DOHH2 (cell line): ENCODE results near the gene CLEC1A.

Source experiments
- H3F3A ChIP-seq: fragments of 200-600 bp; sonication (generic), shearing (Covaris generic); 2 replicates; pipeline ENCODE4 v1.6.0; 2016; ENCODE audit warnings: antibody characterized with exemption, mild to moderate bottlenecking; ENCODE audit not compliant: control insufficient read depth, insufficient read depth
- H3K27ac ChIP-seq: fragments of 200-600 bp; sonication (generic); 2 replicates; pipeline ENCODE4 v1.5.1; 2014; ENCODE audit warnings: low read depth, mild to moderate bottlenecking, low read length, moderate library complexity
- H3K27me3 ChIP-seq: fragments of 200-600 bp; sonication (generic); 2 replicates; pipeline ENCODE4 v1.6.1; 2014; ENCODE audit warnings: mild to moderate bottlenecking, low read length, mixed read lengths; ENCODE audit not compliant: control insufficient read depth
- H3K36me3 ChIP-seq: fragments of 200-600 bp; sonication (generic); 2 replicates; pipeline ENCODE4 v1.6.1; 2014; ENCODE audit warnings: mild to moderate bottlenecking, low read length, moderate library complexity, mixed read lengths; ENCODE audit not compliant: control insufficient read depth
- H3K4me1 ChIP-seq: fragments of 200-600 bp; sonication (generic); 2 replicates; pipeline ENCODE4 v1.6.1; 2014; ENCODE audit warnings: mild to moderate bottlenecking, low read length, mixed read lengths; ENCODE audit not compliant: control insufficient read depth
- H3K4me2 ChIP-seq: fragments of 200-600 bp; sonication (generic); 2 replicates; pipeline ENCODE4 v1.6.0; 2014; ENCODE audit warnings: mild to moderate bottlenecking, low read length, moderate library complexity
- H3K4me3 ChIP-seq: fragments of 200-600 bp; sonication (generic); 2 replicates; pipeline ENCODE4 v1.5.1; 2014; ENCODE audit warnings: mild to moderate bottlenecking, low read length, mixed read lengths
- H3K79me2 ChIP-seq: fragments of 200-600 bp; sonication (generic); 2 replicates; pipeline ENCODE4 v1.6.1; 2014; ENCODE audit warnings: mild to moderate bottlenecking, low read length, mixed read lengths; ENCODE audit not compliant: control insufficient read depth
- H3K9me2 ChIP-seq: fragments of 200-600 bp; sonication (generic); replicated peaks from 2 replicates; pipeline ENCODE4 v1.6.1; 2014; ENCODE audit warnings: mild to moderate bottlenecking, low read length, mixed read lengths; ENCODE audit not compliant: control insufficient read depth
- H3K9me3 ChIP-seq: fragments of 200-600 bp; sonication (generic); 2 replicates; pipeline ENCODE4 v1.6.1; 2014; ENCODE audit warnings: antibody characterized with exemption, low read length, mixed read lengths; ENCODE audit not compliant: control insufficient read depth, insufficient read depth
- H4K20me1 ChIP-seq: fragments of 200-600 bp; sonication (generic); 2 replicates; pipeline ENCODE4 v1.6.0; 2014; ENCODE audit warnings: low read depth, mild to moderate bottlenecking, antibody characterized with exemption, low read length, moderate library complexity; ENCODE audit not compliant: control insufficient read depth, insufficient read depth
- CTCF ChIP-seq: fragments of 200-600 bp; sonication (generic); IDR thresholded peaks from one replicate; pipeline ENCODE4 v1.5.1; 2014; ENCODE audit warnings: antibody characterized with exemption, mild to moderate bottlenecking, low read depth, low read length; ENCODE audit not compliant: poor library complexity, severe bottlenecking
- EZH2phosphoT487 ChIP-seq: fragments of 200-600 bp; sonication (generic); IDR thresholded peaks from 2 replicates; pipeline ENCODE4 v1.6.1; 2017; ENCODE audit warnings: borderline replicate concordance, mild to moderate bottlenecking, antibody characterized with exemption, low read length, moderate library complexity, mixed read lengths

Gene CLEC1A

GRCh38 chr12:10128687-10129086, 29.9 kb upstream of the CLEC1A start:
- Histone ChIP-seq H3K79me2 (no peaks in the 10 kb centered on the region), H3K9me2 (no peaks in the 10 kb centered on the region), H3K27ac (no peak overlapping the region), H3K4me2 (no peak overlapping the region), H4K20me1 (no peaks in the 10 kb centered on the region), H3K27me3 (peaks cover 9% of the 10 kb centered on the region), H3K36me3 (no peaks in the 10 kb centered on the region), H3F3A (no peaks in the 10 kb centered on the region), H3K4me1 (peaks cover 8% of the 10 kb centered on the region), H3K9me3 (no peaks in the 10 kb centered on the region), H3K4me3 (no peak overlapping the region)
- TF ChIP-seq CTCF: no peak
- TF ChIP-seq EZH2phosphoT487: no peak

GRCh38 chr12:10126413-10126812, 27.6 kb upstream of the CLEC1A start:
- H3K9me3 ChIP-seq: no peaks in the 10 kb centered on the region
- H3K27ac ChIP-seq: no peak overlapping the region
- no peaks in the 10 kb centered on the region for H3K36me3 ChIP-seq
- H4K20me1 ChIP-seq: no peaks in the 10 kb centered on the region
- no peaks in the 10 kb centered on the region for H3F3A ChIP-seq
- no peak overlapping the region for H3K4me3 ChIP-seq
- no peaks in the 10 kb centered on the region for H3K79me2 ChIP-seq
- H3K9me2 ChIP-seq: no peaks in the 10 kb centered on the region
- no peak overlapping the region for H3K4me2 ChIP-seq
- peaks cover 9% of the 10 kb centered on the region for H3K27me3 ChIP-seq
- H3K4me1 ChIP-seq: peaks cover 8% of the 10 kb centered on the region
- no peak for TF ChIP-seq EZH2phosphoT487
- no peak for TF ChIP-seq CTCF

GRCh38 chr12:10122689-10123088, 23.9 kb upstream of the CLEC1A start:
- H3F3A ChIP-seq: no peaks in the 10 kb centered on the region
- no peak overlapping the region for H3K4me3 ChIP-seq
- no peak for TF ChIP-seq CTCF
- no peak for TF ChIP-seq EZH2phosphoT487
- H3K9me3 ChIP-seq: no peaks in the 10 kb centered on the region
- no peak overlapping the region for H3K4me2 ChIP-seq
- H3K79me2 ChIP-seq: no peaks in the 10 kb centered on the region
- H3K4me1 ChIP-seq: no peaks in the 10 kb centered on the region
- no peaks in the 10 kb centered on the region for H3K36me3 ChIP-seq
- H3K27me3 ChIP-seq: peaks cover 5% of the 10 kb centered on the region; the same call in 1 of the 2 replicates
- H4K20me1 ChIP-seq: no peaks in the 10 kb centered on the region
- no peaks in the 10 kb centered on the region for H3K9me2 ChIP-seq
- no peak overlapping the region for H3K27ac ChIP-seq

GRCh38 chr12:10121278-10121677, 22.5 kb upstream of the CLEC1A start:
- no peaks in the 10 kb centered on the region for H3K36me3 ChIP-seq
- H3K4me3 ChIP-seq: no peak overlapping the region
- H3K9me3 ChIP-seq: no peaks in the 10 kb centered on the region
- H3F3A ChIP-seq: no peaks in the 10 kb centered on the region
- H3K4me2 ChIP-seq: no peak overlapping the region
- no peaks in the 10 kb centered on the region for H4K20me1 ChIP-seq
- H3K27ac ChIP-seq: no peak overlapping the region
- H3K27me3 ChIP-seq: peaks cover 5% of the 10 kb centered on the region; the same call in 1 of the 2 replicates
- TF ChIP-seq CTCF: no peak
- no peak for TF ChIP-seq EZH2phosphoT487
- H3K4me1 ChIP-seq: no peaks in the 10 kb centered on the region
- H3K79me2 ChIP-seq: no peaks in the 10 kb centered on the region
- no peaks in the 10 kb centered on the region for H3K9me2 ChIP-seq
